GM12874 (cell line): ENCODE data around the gene FBLIM1.

Experiments used
- CTCF ChIP-seq: IDR thresholded peaks from 2 replicates; pipeline ENCODE4 v1.5.1; 2011; ENCODE audit warnings: low read depth, mild to moderate bottlenecking, control low read depth, low read length, moderate library complexity; ENCODE audit not compliant: insufficient read depth

FBLIM1 gene

GRCh38 chr1:15731735-15732685 lies 26.6 kb upstream of the FBLIM1 start:
- TF ChIP-seq CTCF = no peak

GRCh38 chr1:15732686-15733081 lies 25.9 kb upstream of the FBLIM1 start:
- TF ChIP-seq CTCF = no peak

GRCh38 chr1:15733218-15733725 lies 25.3 kb upstream of the FBLIM1 start:
- no peak for TF ChIP-seq CTCF

- no peak for TF ChIP-seq CTCF
These were observed 24.8 kb upstream of the FBLIM1 start for GRCh38 chr1:15733726-15734226.

- TF ChIP-seq CTCF = no peak
These were observed 24.3 kb upstream of the FBLIM1 start for GRCh38 chr1:15734296-15734695.

GRCh38 chr1:15734901-15735300 lies 23.7 kb upstream of the FBLIM1 start:
- no peak for TF ChIP-seq CTCF

GRCh38 chr1:15735304-15736037 lies 23.1 kb upstream of the FBLIM1 start:
- no peak for TF ChIP-seq CTCF
